GM12865 (cell line): ENCODE measurements around the gene TMEM250.

Experiments
- DNase-seq: peaks from one replicate; pipeline ENCODE4 v3.0.0; 2010; ENCODE audit warnings: low read depth
- H3K4me3 ChIP-seq: 2 replicates; pipeline ENCODE4 v1.5.1; 2011; ENCODE audit warnings: mild to moderate bottlenecking, low read depth, low read length, control low read depth
- TF ChIP-seq, protein P1 (sequence below): IDR thresholded peaks from 2 replicates; pipeline ENCODE4 v1.5.1; 2011; ENCODE audit warnings: low read length, control low read depth, low read depth, inconsistent platforms; ENCODE audit not compliant: insufficient read depth; ENCODE audit errors: missing control alignments

Gene TMEM250

DNA sequence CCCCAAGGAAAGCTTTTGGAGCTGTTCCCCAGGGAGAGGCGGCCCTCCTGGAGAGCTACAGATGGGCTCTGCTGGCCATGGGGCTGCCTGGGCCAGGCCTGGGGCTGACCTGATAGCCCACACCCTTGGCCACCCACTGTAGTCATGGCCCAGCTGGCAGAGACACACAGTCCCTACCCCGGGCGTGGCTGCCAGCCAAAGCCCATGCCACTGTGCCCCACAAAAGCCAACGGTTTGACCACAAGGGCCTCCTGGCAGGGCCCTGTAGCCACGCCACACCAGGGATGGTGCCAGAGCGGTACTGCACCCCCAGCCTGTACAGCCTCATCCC lies 38.8 kb downstream of the TMEM250 start:
- no peak for DNase-seq
- no peak overlapping the region for H3K4me3 ChIP-seq
- TF ChIP-seq, protein P1, sequence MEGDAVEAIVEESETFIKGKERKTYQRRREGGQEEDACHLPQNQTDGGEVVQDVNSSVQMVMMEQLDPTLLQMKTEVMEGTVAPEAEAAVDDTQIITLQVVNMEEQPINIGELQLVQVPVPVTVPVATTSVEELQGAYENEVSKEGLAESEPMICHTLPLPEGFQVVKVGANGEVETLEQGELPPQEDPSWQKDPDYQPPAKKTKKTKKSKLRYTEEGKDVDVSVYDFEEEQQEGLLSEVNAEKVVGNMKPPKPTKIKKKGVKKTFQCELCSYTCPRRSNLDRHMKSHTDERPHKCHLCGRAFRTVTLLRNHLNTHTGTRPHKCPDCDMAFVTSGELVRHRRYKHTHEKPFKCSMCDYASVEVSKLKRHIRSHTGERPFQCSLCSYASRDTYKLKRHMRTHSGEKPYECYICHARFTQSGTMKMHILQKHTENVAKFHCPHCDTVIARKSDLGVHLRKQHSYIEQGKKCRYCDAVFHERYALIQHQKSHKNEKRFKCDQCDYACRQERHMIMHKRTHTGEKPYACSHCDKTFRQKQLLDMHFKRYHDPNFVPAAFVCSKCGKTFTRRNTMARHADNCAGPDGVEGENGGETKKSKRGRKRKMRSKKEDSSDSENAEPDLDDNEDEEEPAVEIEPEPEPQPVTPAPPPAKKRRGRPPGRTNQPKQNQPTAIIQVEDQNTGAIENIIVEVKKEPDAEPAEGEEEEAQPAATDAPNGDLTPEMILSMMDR: no peak

DNA sequence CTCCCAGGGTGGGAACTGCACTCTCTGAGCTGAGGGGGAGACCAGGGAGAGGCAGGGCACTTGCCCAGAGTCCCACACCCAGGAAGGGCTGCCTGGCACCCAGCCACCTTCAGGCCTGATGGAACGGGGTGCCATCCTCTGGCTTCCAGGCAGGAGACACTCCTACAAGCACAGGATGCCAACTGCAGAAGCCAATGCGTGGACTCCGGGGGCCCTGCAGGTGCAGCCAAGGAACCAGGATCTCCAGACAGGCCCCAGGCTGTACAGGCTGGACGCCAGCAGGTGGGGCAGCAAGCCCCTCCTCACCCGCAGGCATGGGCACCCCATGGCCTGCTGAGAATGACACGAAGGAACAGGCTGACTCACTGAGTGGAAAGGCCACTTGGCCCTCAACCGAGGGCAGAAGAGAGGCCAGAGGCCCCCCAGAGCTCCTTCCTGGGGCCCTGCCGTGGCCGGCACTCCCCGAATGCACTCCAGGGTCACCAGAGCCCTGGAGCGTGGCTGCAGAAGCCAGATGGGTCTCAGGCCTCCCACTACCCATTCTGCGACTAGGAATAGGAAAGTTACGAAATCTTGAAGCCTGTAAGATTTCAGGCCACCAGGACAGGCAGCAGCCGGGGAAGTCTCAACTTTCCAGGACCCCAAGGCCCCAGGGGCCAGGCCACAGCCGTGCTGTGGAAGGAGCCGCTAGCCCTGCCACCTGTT lies 39.3 kb downstream of the TMEM250 start:
- TF ChIP-seq, protein P1: no peak
- DNase-seq: no peak
- no peak overlapping the region for H3K4me3 ChIP-seq

DNA sequence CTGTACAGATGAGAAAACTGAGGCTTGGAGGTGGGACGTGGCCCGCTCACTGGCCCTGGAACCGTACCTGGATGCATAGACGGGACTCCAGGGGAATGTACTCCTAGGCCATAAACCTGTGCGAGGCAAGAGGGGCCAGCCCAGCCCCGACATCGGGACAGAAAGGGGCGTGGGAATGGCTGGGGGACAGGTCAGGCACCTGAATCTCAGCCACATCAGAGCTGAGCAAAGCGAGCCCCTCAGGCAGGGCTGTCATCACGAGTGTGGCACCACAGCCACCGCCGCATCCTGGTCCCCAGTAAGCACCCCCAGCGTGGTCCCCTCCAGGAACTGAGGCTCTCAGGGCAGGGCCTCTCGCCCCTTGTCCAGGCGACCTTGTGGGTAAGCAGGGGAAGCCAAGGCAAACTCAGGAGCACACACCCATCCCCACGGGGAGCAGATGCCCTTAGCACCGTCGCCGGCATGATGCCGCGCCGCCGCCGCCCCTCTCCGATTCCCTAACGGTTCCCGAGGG lies 40.1 kb downstream of the TMEM250 start:
- H3K4me3 ChIP-seq: no peak overlapping the region
- TF ChIP-seq, protein P1: no peak
- DNase-seq: no peak

GRCh38 chr9:136078024-136078423 lies 40.7 kb downstream of the TMEM250 start:
- no peak for DNase-seq
- TF ChIP-seq, protein P1: no peak
- H3K4me3 ChIP-seq: no peak overlapping the region

- DNase-seq: no peak
- TF ChIP-seq, protein P1: no peak
- no peak overlapping the region for H3K4me3 ChIP-seq
These were observed 41.2 kb downstream of the TMEM250 start for GRCh38 chr9:136077491-136077890.

DNA sequence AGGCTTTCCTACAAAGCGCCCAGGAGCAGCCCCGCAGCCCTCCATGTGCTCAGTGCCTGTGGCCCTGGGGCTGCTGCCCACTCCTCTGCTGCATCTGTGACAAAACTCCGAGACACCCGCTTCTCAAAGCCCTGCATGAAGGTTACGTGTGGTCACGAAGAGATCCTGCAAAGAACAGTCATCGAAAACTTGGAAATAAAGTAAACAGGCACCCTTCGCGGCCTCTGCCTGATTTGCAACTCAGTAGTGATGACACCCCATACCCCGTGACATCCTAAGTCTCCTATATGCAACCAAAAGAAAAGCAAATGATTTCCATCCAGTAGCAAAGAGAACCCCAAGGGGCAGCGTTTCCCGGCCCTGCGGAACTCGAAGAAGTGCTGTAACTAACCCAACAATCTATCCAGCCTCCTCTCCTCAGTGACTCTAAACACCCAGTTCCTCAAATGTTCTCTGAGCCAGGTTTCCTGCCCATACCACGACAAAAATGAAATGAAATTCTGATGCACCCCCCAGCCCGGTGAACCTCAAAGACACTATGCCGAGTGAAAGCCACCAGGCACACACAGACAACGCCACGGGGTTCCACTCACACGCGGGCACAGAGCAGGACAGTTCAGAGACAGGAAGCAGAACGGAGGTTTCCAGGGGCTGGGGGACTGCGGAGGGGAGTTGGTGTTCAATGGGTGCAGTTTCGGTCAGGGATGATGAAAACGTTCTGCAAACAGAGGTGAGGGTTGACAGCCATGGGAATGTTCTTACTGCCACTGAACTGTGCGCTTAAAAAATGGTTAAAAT lies 42.6 kb downstream of the TMEM250 start:
- no peak for DNase-seq
- no peak overlapping the region for H3K4me3 ChIP-seq
- TF ChIP-seq, protein P1: no peak
